GM12878 (cell line): Measurements from ENCODE around the gene JPH4.

Experiments
- BRCA1 ChIP-seq: IDR thresholded peaks from 2 replicates; pipeline ENCODE4 v1.6.1; 2011; ENCODE audit warnings: low read depth, low read length, improper control_type of control experiment
- FOXM1 ChIP-seq: IDR thresholded peaks from 2 replicates; pipeline ENCODE4 v1.6.1; 2012; ENCODE audit warnings: low read depth, mild to moderate bottlenecking, inconsistent platforms, low read length, moderate library complexity
- MEF2A ChIP-seq: IDR thresholded peaks from 2 replicates; pipeline ENCODE4 v1.6.1; 2011; ENCODE audit warnings: low read depth, mild to moderate bottlenecking, low read length, moderate library complexity; ENCODE audit not compliant: insufficient read depth
- POLR2AphosphoS5 ChIP-seq: IDR thresholded peaks from 2 replicates; pipeline ENCODE4 v1.6.1; 2011; ENCODE audit warnings: mild to moderate bottlenecking, low read length, inconsistent platforms
- SRF ChIP-seq, 2 experiments: IDR thresholded peaks; 2 replicates each; pipeline ENCODE4 v1.6.1; 2011; ENCODE audit warnings: low read depth in 2 of 2, low read length in 2 of 2, mild to moderate bottlenecking in 1 of 2, moderate library complexity in 1 of 2
- TF ChIP-seq, protein P1 (sequence below): fragments of 450-650 bp; IDR thresholded peaks from 2 replicates; pipeline ENCODE4 v1.6.1; 2017; ENCODE audit warnings: mild to moderate bottlenecking, low read depth, inconsistent platforms; ENCODE audit not compliant: poor library complexity, severe bottlenecking
- TF ChIP-seq, protein P2 (sequence below), 3 experiments: IDR thresholded peaks in 2 of 3; conservative IDR thresholded peaks in 1 of 3; 2 replicates each; pipeline ENCODE4 v1.5.1; 2011; ENCODE audit warnings: low read depth in 3 of 3, low read length in 3 of 3, mild to moderate bottlenecking in 3 of 3, control low read depth in 2 of 3, moderate library complexity in 2 of 3, inconsistent platforms in 1 of 3, mixed read lengths in 1 of 3; ENCODE audit not compliant: control insufficient read depth in 2 of 3, insufficient read depth in 1 of 3; ENCODE audit errors: extremely low read depth in 1 of 3

DNA sequence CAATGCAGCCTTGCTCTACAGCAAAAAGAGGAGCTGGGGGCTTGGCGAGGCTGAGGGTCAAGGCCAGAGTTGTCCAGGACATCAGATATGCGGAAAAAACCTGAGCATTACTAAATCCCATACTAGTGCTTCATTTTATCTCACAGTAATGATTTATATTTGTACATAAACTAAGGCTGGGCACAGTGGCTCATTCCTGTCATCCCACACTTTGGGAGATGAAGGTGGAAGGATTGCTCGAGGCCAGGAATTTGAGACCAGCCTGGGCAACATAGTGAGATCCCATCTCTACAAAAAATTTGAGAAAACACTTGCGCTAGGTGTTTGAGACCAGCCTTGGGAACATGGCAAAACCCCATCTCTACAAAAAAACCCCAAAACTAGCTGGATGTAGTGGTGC lies 11.6 kb upstream of the JPH4 start:
- no peak for TF ChIP-seq FOXM1
- no peak for TF ChIP-seq BRCA1
- TF ChIP-seq, protein P1, sequence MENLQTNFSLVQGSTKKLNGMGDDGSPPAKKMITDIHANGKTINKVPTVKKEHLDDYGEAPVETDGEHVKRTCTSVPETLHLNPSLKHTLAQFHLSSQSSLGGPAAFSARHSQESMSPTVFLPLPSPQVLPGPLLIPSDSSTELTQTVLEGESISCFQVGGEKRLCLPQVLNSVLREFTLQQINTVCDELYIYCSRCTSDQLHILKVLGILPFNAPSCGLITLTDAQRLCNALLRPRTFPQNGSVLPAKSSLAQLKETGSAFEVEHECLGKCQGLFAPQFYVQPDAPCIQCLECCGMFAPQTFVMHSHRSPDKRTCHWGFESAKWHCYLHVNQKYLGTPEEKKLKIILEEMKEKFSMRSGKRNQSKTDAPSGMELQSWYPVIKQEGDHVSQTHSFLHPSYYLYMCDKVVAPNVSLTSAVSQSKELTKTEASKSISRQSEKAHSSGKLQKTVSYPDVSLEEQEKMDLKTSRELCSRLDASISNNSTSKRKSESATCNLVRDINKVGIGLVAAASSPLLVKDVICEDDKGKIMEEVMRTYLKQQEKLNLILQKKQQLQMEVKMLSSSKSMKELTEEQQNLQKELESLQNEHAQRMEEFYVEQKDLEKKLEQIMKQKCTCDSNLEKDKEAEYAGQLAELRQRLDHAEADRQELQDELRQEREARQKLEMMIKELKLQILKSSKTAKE: no peak
- no peak for TF ChIP-seq POLR2AphosphoS5
- no peak for TF ChIP-seq MEF2A
- TF ChIP-seq, protein P2, sequence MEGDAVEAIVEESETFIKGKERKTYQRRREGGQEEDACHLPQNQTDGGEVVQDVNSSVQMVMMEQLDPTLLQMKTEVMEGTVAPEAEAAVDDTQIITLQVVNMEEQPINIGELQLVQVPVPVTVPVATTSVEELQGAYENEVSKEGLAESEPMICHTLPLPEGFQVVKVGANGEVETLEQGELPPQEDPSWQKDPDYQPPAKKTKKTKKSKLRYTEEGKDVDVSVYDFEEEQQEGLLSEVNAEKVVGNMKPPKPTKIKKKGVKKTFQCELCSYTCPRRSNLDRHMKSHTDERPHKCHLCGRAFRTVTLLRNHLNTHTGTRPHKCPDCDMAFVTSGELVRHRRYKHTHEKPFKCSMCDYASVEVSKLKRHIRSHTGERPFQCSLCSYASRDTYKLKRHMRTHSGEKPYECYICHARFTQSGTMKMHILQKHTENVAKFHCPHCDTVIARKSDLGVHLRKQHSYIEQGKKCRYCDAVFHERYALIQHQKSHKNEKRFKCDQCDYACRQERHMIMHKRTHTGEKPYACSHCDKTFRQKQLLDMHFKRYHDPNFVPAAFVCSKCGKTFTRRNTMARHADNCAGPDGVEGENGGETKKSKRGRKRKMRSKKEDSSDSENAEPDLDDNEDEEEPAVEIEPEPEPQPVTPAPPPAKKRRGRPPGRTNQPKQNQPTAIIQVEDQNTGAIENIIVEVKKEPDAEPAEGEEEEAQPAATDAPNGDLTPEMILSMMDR (IDR thresholded peaks at IDR 0.05 in 2 of 3, conservative IDR thresholded peaks at IDR 0.05 in 1 of 3; ENCODE audit: control insufficient read depth in 2 of 3, extremely low read depth in 1 of 3, insufficient read depth in 1 of 3, low read depth in 3 of 3, low read length in 3 of 3): no peak
- TF ChIP-seq SRF (IDR thresholded peaks at IDR 0.05; ENCODE audit: low read depth in 2 of 2, low read length in 2 of 2): no peak
